GM12892 (cell line): ENCODE results near the gene E2F1.

ENCODE experiments used
- POLR2AphosphoS5 ChIP-seq: IDR thresholded peaks from 2 replicates; pipeline ENCODE4 v1.6.1; 2011; ENCODE audit warnings: low read depth, low read length, control low read depth
- TAF1 ChIP-seq: IDR thresholded peaks from 2 replicates; pipeline ENCODE4 v1.6.1; 2011; ENCODE audit warnings: low read depth, mild to moderate bottlenecking, control low read depth, low read length, borderline replicate concordance

- TF ChIP-seq POLR2AphosphoS5 (0 out of 2 replicates have a peak, but pooled peaks have one; percentile 31), TAF1 (no peak)
Measured at GRCh38 chr20:33732166-33732970, 46.2 kb upstream of the E2F1 start.
